Neural progenitor cell (in vitro differentiated cells): ENCODE measurements around the gene PRR16.

Experiments used
- CTCF ChIP-seq: fragments of 200-600 bp; sonication (generic); IDR thresholded peaks from 2 replicates; pipeline ENCODE4 v1.5.1; 2017; ENCODE audit warnings: antibody characterized with exemption, mild to moderate bottlenecking
- EZH2 ChIP-seq: fragments of 200-600 bp; sonication (generic); IDR thresholded peaks from 2 replicates; pipeline ENCODE4 v1.6.1; 2017; ENCODE audit warnings: antibody characterized with exemption, mild to moderate bottlenecking, moderate library complexity
- EZH2phosphoT487 ChIP-seq: fragments of 200-600 bp; sonication (generic); IDR thresholded peaks from 2 replicates; pipeline ENCODE4 v1.6.1; 2017; ENCODE audit warnings: antibody characterized with exemption

DNA sequence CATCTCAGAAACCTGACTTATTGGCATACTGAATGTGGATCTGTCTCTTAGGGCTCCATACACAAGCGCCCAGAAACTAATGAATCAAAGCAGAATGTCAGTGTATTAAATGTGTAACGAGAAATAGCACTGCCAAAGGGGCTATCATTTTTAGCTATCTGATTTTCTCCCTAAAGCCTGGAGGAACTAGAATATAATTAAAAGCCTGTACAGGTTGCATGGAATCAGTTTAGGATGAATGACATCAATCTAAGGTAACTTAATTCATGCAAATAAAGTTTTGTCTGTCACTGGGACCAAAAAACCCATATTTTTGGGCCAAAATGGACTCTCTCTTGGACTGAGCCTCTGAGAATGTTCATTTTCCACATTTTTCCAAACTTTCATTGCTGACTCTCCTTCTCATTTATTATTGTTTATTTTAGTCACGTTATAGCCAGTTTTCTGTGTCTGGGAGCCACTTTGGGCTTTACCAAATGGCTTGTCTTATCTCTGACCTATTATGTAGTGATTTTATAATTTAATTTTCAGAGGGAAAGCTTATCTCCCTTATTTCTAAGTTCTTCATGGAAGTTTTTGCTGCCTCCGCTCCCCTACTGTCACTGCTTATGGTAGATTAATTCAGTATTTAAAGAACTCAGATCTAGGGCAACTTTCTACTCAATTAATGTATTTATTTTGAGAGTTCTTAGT lies 47.0 kb downstream of the PRR16 start:
- TF ChIP-seq EZH2: no peak
- TF ChIP-seq EZH2phosphoT487: no peak
- TF ChIP-seq CTCF: no peak
